Measurements from ENCODE around the gene SUSD1. TPM values are rescaled to one million over a fixed set of nuclear protein-coding genes. Genes with fewer than 3 reads are reported as not detected.
A peak's percentile ranks its signal among the peaks of the same experiment; 100 is the strongest.

The SUSD1 gene
- total and polyA plus RNA-seq, 2 donors (not counting 1 experiment from before 2014, with no cell fraction given), result 5.7 to 7.5 TPM

DNA sequence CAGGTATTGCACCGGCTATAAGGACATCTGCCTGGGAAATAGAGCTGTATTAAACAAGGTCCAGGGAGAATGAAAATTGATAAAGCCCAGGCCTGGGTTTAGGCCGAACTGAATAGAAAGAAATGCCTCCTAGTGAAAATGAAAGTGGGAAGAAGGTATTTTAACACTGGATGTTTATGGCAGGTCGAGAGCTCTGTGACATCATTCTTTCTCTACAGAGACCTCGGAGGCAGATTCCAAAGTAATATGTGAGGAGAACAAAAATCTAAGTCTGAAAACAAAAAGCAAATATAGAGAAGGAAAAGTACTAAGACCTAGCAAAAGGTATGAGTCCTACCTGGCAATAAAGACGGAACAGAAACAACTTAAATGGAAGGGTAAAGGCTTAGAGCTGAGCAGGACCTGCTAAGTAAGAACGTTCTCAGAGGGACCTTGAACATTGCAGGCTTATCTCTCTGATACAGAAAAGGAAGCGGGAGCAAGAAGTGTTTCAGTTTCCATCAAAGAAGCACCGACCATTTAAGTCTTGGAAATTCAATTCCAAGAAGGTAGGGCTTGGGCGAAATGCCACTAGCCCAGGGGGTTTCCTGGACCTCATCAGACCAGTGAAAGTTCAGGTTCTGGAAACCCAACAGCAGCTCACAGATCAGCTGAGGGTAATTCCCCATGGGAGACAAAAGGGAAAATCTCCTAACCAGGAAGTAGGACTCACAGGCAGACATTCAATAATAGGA lies 80.0 kb downstream of the SUSD1 start:
- Mint-ChIP-seq H3K4me3 (peak overlapping the region; percentile 2), H3K9me3 (ENCODE audit: insufficient read depth) (no peaks in the 10 kb centered on the region), H3K4me1 (peaks cover 26% of the 10 kb centered on the region), H3K27me3 (no peaks in the 10 kb centered on the region), H3K27ac (peak overlapping the region; percentile 17)
- ATAC-seq (ENCODE audit: low read depth) (no peak), DNase-seq (no peak)
- 71% methylated on average over 6 of the region's 9 CpGs for WGBS (ENCODE audit: insufficient coverage)
- Histone ChIP-seq H3K9ac (ENCODE audit: low read length) (no peak overlapping the region), H3K27ac (ENCODE audit: low read length in 2 of 2) (no peak overlapping the region), H3K4me3 (ENCODE audit: control extremely low read depth in 1 of 5, extremely low read depth in 1 of 5, insufficient read depth in 1 of 5, low read depth in 2 of 5, low read length in 4 of 5) (no peak overlapping the region), H3K4me1 (ENCODE audit: control insufficient read depth in 2 of 2, insufficient read depth in 2 of 2, low read length in 2 of 2) (peaks cover 9 to 10% of the 10 kb centered on the region in 2 donors), H3K79me2 (ENCODE audit: control insufficient read depth, insufficient read depth, low read length) (peaks cover 6% of the 10 kb centered on the region), H3K9me3 (ENCODE audit: control extremely low read depth in 1 of 3, control insufficient read depth in 2 of 3, insufficient read depth in 1 of 3, low read length in 2 of 3) (no peaks in the 10 kb centered on the region), H4K20me1 (ENCODE audit: control insufficient read depth, insufficient read depth, low read length, poor library complexity, severe bottlenecking) (no peaks in the 10 kb centered on the region), H3K4me2 (replicated peaks; ENCODE audit: low read depth, low read length, poor library complexity, severe bottlenecking) (no peak overlapping the region), H3K27me3 (replicated peaks in 1 of 4; ENCODE audit: control extremely low read depth in 1 of 4, control insufficient read depth in 3 of 4, insufficient read depth in 4 of 4, low read length in 3 of 4) (no peaks in the 10 kb centered on the region), H3K36me3 (replicated peaks in 1 of 2; ENCODE audit: control extremely low read depth in 1 of 2, control insufficient read depth in 1 of 2, extremely low read depth in 1 of 2, insufficient read depth in 2 of 2, low read length in 1 of 2) (peaks cover 0 to 2% of the 10 kb centered on the region in 2 experiments), H2AFZ (ENCODE audit: insufficient read depth, low read depth, low read length, poor library complexity, severe bottlenecking) (no peak overlapping the region)
- CTCF ChIA-PET, result interaction anchor here (1.0 to 12.0 kb wide), 5 partner anchors 19 to 336 kb away, joined by 4 to 143 read pairs (median 5); no protein-coding TSS in a partner anchor
- POLR2A ChIA-PET, result no interaction called here
- intact Hi-C loops (cut with micrococcal nuclease), result loop anchor here (10.0 kb wide), 1 partner anchor 620 kb away; the partner anchor contains the start of gene INIP
- no peak for TF ChIP-seq EZH2 (IDR thresholded peaks at IDR 0.05; ENCODE audit: borderline replicate concordance, insufficient read depth, low read depth, low read length, poor library complexity, severe bottlenecking)
- TF ChIP-seq, protein P1, sequence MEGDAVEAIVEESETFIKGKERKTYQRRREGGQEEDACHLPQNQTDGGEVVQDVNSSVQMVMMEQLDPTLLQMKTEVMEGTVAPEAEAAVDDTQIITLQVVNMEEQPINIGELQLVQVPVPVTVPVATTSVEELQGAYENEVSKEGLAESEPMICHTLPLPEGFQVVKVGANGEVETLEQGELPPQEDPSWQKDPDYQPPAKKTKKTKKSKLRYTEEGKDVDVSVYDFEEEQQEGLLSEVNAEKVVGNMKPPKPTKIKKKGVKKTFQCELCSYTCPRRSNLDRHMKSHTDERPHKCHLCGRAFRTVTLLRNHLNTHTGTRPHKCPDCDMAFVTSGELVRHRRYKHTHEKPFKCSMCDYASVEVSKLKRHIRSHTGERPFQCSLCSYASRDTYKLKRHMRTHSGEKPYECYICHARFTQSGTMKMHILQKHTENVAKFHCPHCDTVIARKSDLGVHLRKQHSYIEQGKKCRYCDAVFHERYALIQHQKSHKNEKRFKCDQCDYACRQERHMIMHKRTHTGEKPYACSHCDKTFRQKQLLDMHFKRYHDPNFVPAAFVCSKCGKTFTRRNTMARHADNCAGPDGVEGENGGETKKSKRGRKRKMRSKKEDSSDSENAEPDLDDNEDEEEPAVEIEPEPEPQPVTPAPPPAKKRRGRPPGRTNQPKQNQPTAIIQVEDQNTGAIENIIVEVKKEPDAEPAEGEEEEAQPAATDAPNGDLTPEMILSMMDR (IDR thresholded peaks at IDR 0.05), result no peak

DNA sequence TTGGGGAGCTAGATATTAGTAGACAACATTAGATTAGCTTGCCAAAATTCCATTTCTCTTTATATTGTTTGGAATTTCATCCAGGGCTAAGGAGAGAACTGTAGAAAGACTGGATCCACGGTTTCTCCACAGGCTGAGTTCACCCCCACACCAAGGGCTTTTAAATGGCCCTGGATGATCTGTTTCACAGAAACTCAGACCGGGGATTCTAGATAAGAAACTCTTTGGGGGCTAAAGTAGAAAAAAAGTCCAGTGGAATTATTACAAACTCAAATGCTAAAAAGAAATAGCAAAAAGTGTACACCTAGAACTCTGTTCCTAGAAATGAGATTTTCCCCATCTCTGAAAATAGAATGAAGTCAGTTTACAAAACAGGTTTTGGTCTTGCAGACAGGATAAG lies 80.9 kb downstream of the SUSD1 start:
- H3K4me1 ChIP-seq (ENCODE audit: control insufficient read depth in 2 of 2, insufficient read depth in 2 of 2, low read length in 2 of 2), result peaks cover 9 to 10% of the 10 kb centered on the region in 2 donors
- no peak overlapping the region for H3K9ac ChIP-seq (ENCODE audit: low read length)
- H3K27me3 Mint-ChIP-seq, result no peaks in the 10 kb centered on the region
- no peak overlapping the region for H2AFZ ChIP-seq (ENCODE audit: insufficient read depth, low read depth, low read length, poor library complexity, severe bottlenecking)
- H3K27me3 ChIP-seq (replicated peaks in 1 of 4; ENCODE audit: control extremely low read depth in 1 of 4, control insufficient read depth in 3 of 4, insufficient read depth in 4 of 4, low read length in 3 of 4), result no peaks in the 10 kb centered on the region
- no peak overlapping the region for H3K27ac ChIP-seq (ENCODE audit: low read length in 2 of 2)
- H3K4me3 Mint-ChIP-seq, result no peak overlapping the region
- peaks cover 23% of the 10 kb centered on the region for H3K4me1 Mint-ChIP-seq
- CTCF ChIA-PET, result interaction anchor here (1.0 to 12.0 kb wide), 9 partner anchors 8 to 341 kb away, joined by 3 to 143 read pairs (median 4); no protein-coding TSS in a partner anchor
- WGBS (ENCODE audit: insufficient coverage), result no CpG with 5 or more reads among the region's 2 CpGs
- H3K36me3 ChIP-seq (replicated peaks in 1 of 2; ENCODE audit: control extremely low read depth in 1 of 2, control insufficient read depth in 1 of 2, extremely low read depth in 1 of 2, insufficient read depth in 2 of 2, low read length in 1 of 2), result no peaks in the 10 kb centered on the region
- H3K4me3 ChIP-seq (ENCODE audit: control extremely low read depth in 1 of 5, extremely low read depth in 1 of 5, insufficient read depth in 1 of 5, low read depth in 2 of 5, low read length in 4 of 5), result no peak overlapping the region
- no peak overlapping the region for H3K27ac Mint-ChIP-seq
- no peaks in the 10 kb centered on the region for H4K20me1 ChIP-seq (ENCODE audit: control insufficient read depth, insufficient read depth, low read length, poor library complexity, severe bottlenecking)
- ATAC-seq (ENCODE audit: low read depth) (no peak), DNase-seq (no peak)
- H3K4me2 ChIP-seq (replicated peaks; ENCODE audit: low read depth, low read length, poor library complexity, severe bottlenecking), result no peak overlapping the region
- no peaks in the 10 kb centered on the region for H3K9me3 Mint-ChIP-seq (ENCODE audit: insufficient read depth)
- TF ChIP-seq EZH2 (IDR thresholded peaks at IDR 0.05; ENCODE audit: borderline replicate concordance, insufficient read depth, low read depth, low read length, poor library complexity, severe bottlenecking), result no peak
- TF ChIP-seq, protein P1 (IDR thresholded peaks at IDR 0.05), result no peak
- intact Hi-C loops (cut with micrococcal nuclease), result loop anchor here (10.0 kb wide), 1 partner anchor 621 kb away; the partner anchor contains the start of gene INIP
- POLR2A ChIA-PET, result no interaction called here
- no peaks in the 10 kb centered on the region for H3K9me3 ChIP-seq (ENCODE audit: control extremely low read depth in 1 of 3, control insufficient read depth in 2 of 3, insufficient read depth in 1 of 3, low read length in 2 of 3)
- peaks cover 3% of the 10 kb centered on the region for H3K79me2 ChIP-seq (ENCODE audit: control insufficient read depth, insufficient read depth, low read length)

All from B cell (primary cell).